Prostate gland (tissue), 2 donors: Measurements from ENCODE around the gene RNASET2. TPM values are rescaled to one million over a fixed set of nuclear protein-coding genes. Genes with fewer than 3 reads are reported as not detected.
"Not testable (repeated sequence)": the region's sequence is repeated elsewhere in the genome, so short reads cannot be mapped to it uniquely, and the experiment has no call there.

Source experiments
- DNase-seq: peaks from one replicate; pipeline ENCODE4 v3.0.0-alpha.2; 2019; ENCODE audit warnings: low spot score
- H3K27ac ChIP-seq, 2 donors: fragments of 200-600 bp; sonication (generic); 2 replicates each; pipeline ENCODE4 v1.5.1; 2017 to 2019
- H3K27me3 ChIP-seq: fragments of 200-600 bp; sonication (generic); replicated peaks from 2 replicates; pipeline ENCODE4 v1.5.1; 2019; ENCODE audit not compliant: insufficient read depth
- H3K36me3 ChIP-seq, 2 donors: fragments of 200-600 bp; sonication (generic); 1 replicate in 1 of 2; 2 replicates in 1 of 2; pipeline versions ENCODE4 v1.5.1 to v1.8.1; 2017 to 2019
- H3K4me1 ChIP-seq: fragments of 200-600 bp; sonication (generic); replicated peaks from 2 replicates; pipeline ENCODE4 v1.5.1; 2019
- H3K4me3 ChIP-seq, 2 donors: fragments of 200-600 bp; sonication (generic); 2 replicates each; pipeline ENCODE4 v1.5.1; 2017 to 2019
- H3K9me3 ChIP-seq: fragments of 200-600 bp; sonication (generic); 2 replicates; pipeline ENCODE4 v1.5.1; 2017
- CTCF ChIP-seq, 4 experiments: fragments of 200-600 bp in 2 of 4; fragments of 450-650 bp in 2 of 4; sonication (generic) in 2 of 4; IDR thresholded peaks; 1 replicate in 3 of 4; 2 replicates in 1 of 4; pipeline ENCODE4 v1.5.1; 2016 to 2019; ENCODE audit warnings: antibody characterized with exemption in 4 of 4, mild to moderate bottlenecking in 2 of 4, moderate library complexity in 2 of 4
- POLR2A ChIP-seq: fragments of 450-650 bp; IDR thresholded peaks from one replicate; pipeline ENCODE4 v1.6.1; 2016; ENCODE audit warnings: antibody characterized with exemption, mild to moderate bottlenecking
- POLR2AphosphoS5 ChIP-seq: sonication (generic); formaldehyde crosslinking; IDR thresholded peaks from one replicate; pipeline ENCODE4 v1.6.1; 2017; ENCODE audit warnings: antibody characterized with exemption
- WGBS: methylation state at CpG from one replicate; pipeline ENCODE4 v1.1.5; 2018; 5-methylcytosine and 5-hydroxymethylcytosine counted together
- intact Hi-C: fragments of 100-400 bp; cut with DNase I; formaldehyde crosslinking; loops from one replicate; pipeline ENCODE4 v1.14.2; 2022
- total RNA-seq, 2 donors: library from RNA; depleted of rRNA; stranded (reverse); fragments of >200 nt; gene quantifications; one replicate each; pipeline ENCODE4 v1.1.0, GENCODE V29; 2016

RNASET2 gene
- total RNA-seq, 2 donors from 2014 or later, result 81.3 to 180 TPM

GRCh38 chr6:166924531-166924930 is 31.8 kb downstream of the RNASET2 start:
- intact Hi-C loops, result no loop called here
- WGBS, result 90% methylated on average over 9 of the region's 9 CpGs

DNA sequence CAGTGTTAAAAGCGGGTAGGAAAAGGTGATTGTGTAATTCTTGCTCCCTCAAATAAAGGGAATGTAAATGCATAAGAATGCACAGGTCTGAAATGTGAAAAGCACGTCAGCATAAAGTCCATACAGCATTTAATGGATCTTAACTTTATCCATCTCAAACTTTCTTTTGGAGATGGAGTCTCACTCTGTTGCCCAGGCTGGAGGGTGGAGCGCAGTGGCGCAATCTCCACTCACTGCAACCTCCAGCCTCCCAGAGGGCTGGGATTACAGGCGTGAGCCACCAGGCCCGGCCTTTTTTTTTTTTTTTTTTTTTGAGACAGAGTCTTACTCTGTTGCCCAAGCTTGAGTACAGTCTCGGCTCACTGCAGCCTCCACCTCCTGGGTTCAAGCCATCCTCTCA is 33.4 kb downstream of the RNASET2 start:
- no peaks in the 10 kb centered on the region for H3K27me3 ChIP-seq
- no peaks in the 10 kb centered on the region for H3K36me3 ChIP-seq
- DNase-seq, result no peak
- no peak overlapping the region for H3K27ac ChIP-seq
- intact Hi-C loops, result no loop called here
- H3K4me3 ChIP-seq, result no peak overlapping the region
- H3K4me1 ChIP-seq, result no peaks in the 10 kb centered on the region
- WGBS, result 94% methylated on average over 7 of the region's 7 CpGs
- TF ChIP-seq POLR2AphosphoS5 (no peak), CTCF (IDR thresholded peaks at IDR 0.05) (no peak), POLR2A (no peak)
- H3K9me3 ChIP-seq, result no peaks in the 10 kb centered on the region

More at GRCh38 chr6:166924531-166924930, 31.8 kb downstream of the RNASET2 start:
- no peak for DNase-seq
- no peaks in the 10 kb centered on the region for H3K27me3 ChIP-seq
- no peak overlapping the region for H3K27ac ChIP-seq
- no peaks in the 10 kb centered on the region for H3K4me1 ChIP-seq
- H3K36me3 ChIP-seq, result no peaks in the 10 kb centered on the region
- H3K4me3 ChIP-seq, result no peak overlapping the region
- H3K9me3 ChIP-seq, result no peaks in the 10 kb centered on the region
- TF ChIP-seq POLR2A, result no peak
- no peak for TF ChIP-seq POLR2AphosphoS5
- TF ChIP-seq CTCF (IDR thresholded peaks at IDR 0.05), result no peak

DNA sequence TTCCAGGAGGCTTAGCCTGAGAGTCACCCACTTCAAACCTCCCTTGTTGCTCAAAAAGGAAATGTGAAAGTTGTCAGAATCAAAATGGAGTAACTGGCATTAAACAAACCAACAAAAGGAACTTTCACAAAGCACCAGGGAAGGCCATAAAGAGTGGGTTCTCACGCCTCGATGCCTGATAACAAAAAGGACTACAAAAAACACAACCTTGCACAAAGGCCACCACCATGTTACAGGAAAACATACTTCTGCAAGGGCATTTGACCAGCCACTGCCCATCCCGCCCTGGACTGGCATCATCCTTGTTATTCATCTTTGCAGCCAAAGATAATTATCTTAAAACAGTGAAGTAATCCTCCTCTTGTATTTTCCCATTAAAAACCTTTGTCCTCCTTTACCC is 34.8 kb downstream of the RNASET2 start:
- Histone ChIP-seq H3K36me3 (no peaks in the 10 kb centered on the region), H3K27me3 (no peaks in the 10 kb centered on the region), H3K9me3 (no peaks in the 10 kb centered on the region), H3K4me3 (no peak overlapping the region), H3K27ac (no peak overlapping the region), H3K4me1 (no peaks in the 10 kb centered on the region)
- no peak for DNase-seq
- 84% methylated on average over 3 of the region's 3 CpGs for WGBS
- intact Hi-C loops, result no loop called here
- no peak for TF ChIP-seq POLR2A

GRCh38 chr6:166916824-166917223 is 39.5 kb downstream of the RNASET2 start:
- TF ChIP-seq POLR2AphosphoS5 (no peak), POLR2A (no peak), CTCF (IDR thresholded peaks at IDR 0.05) (no peak)
- Histone ChIP-seq H3K36me3 (no peaks in the 10 kb centered on the region), H3K27me3 (no peaks in the 10 kb centered on the region), H3K4me3 (no peak overlapping the region), H3K27ac (no peak overlapping the region), H3K4me1 (no peaks in the 10 kb centered on the region), H3K9me3 (no peaks in the 10 kb centered on the region)
- no peak for DNase-seq
- intact Hi-C loops, result no loop called here
- 89% methylated on average over 2 of the region's 2 CpGs for WGBS

- DNase-seq, H3K27ac ChIP-seq, H3K36me3 ChIP-seq, H3K27me3 ChIP-seq, H3K9me3 ChIP-seq, intact Hi-C loops, H3K4me1 ChIP-seq, H3K4me3 ChIP-seq: not testable (repeated sequence)
- 44% methylated on average over 8 of the region's 8 CpGs for WGBS
These were observed 40.9 kb downstream of the RNASET2 start for GRCh38 chr6:166915484-166915883.

GRCh38 chr6:166914952-166915351 is 41.4 kb downstream of the RNASET2 start:
- DNase-seq, H3K4me3 ChIP-seq, H3K27me3 ChIP-seq, H3K27ac ChIP-seq, intact Hi-C loops, H3K36me3 ChIP-seq, H3K4me1 ChIP-seq, H3K9me3 ChIP-seq: not testable (repeated sequence)
- 55% methylated on average over 3 of the region's 3 CpGs for whole genome bisulfite sequencing
